ENCODE data around the gene RTRAF. TPM values are rescaled to one million over a fixed set of nuclear protein-coding genes. Genes with fewer than 3 reads are reported as not detected.

The RTRAF gene
- total RNA-seq, 1 donor from 2014 or later: 33.0 TPM

- DNase-seq (ENCODE audit: low spot score in 2 of 2) (no peak), FAIRE-seq (no peak)
Measured at GRCh38 chr14:52048641-52049204, 59.4 kb downstream of the RTRAF start.

- FAIRE-seq (no peak), DNase-seq (ENCODE audit: low spot score in 2 of 2) (no peak)
Measured at GRCh38 chr14:52049271-52049670, 59.9 kb downstream of the RTRAF start.

- no peak for FAIRE-seq
- DNase-seq (ENCODE audit: low spot score in 2 of 2): no peak
Measured at GRCh38 chr14:52049721-52050588, 60.6 kb downstream of the RTRAF start.

- no peak for FAIRE-seq
- DNase-seq (ENCODE audit: low spot score in 2 of 2): no peak
Measured at GRCh38 chr14:52051251-52051650, 61.9 kb downstream of the RTRAF start.

- FAIRE-seq (no peak), DNase-seq (ENCODE audit: low spot score in 2 of 2) (no peak)
Measured at GRCh38 chr14:52051871-52052270, 62.5 kb downstream of the RTRAF start.

GRCh38 chr14:52052288-52052943 lies 63.1 kb downstream of the RTRAF start:
- no peak for DNase-seq (ENCODE audit: low spot score in 2 of 2)
- no peak for FAIRE-seq

- DNase-seq (ENCODE audit: low spot score in 2 of 2): no peak
- no peak for FAIRE-seq
Measured at GRCh38 chr14:52053044-52053443, 63.7 kb downstream of the RTRAF start.

GRCh38 chr14:52054678-52055077 lies 65.3 kb downstream of the RTRAF start:
- FAIRE-seq (no peak), DNase-seq (ENCODE audit: low spot score in 2 of 2) (no peak)

GRCh38 chr14:52055167-52055566 lies 65.8 kb downstream of the RTRAF start:
- DNase-seq (ENCODE audit: low spot score in 2 of 2) (no peak), FAIRE-seq (no peak)

- DNase-seq (ENCODE audit: low spot score in 2 of 2) (no peak), FAIRE-seq (no peak)
Measured at GRCh38 chr14:52058341-52058740, 69.0 kb downstream of the RTRAF start.

GRCh38 chr14:52059649-52060048 lies 70.3 kb downstream of the RTRAF start:
- no peak for FAIRE-seq
- no peak for DNase-seq (ENCODE audit: low spot score in 2 of 2)

- no peak for DNase-seq (ENCODE audit: low spot score in 2 of 2)
- no peak for FAIRE-seq
Measured at GRCh38 chr14:52060080-52060479, 70.7 kb downstream of the RTRAF start.

Other genes starting within 250 kb of the RTRAF start
- 400 TPM for gene GNG2, start 128.9 kb upstream of the RTRAF start, total RNA-seq
- 8.2 TPM for gene NID2, start 79.5 kb downstream of the RTRAF start, total RNA-seq